K562 (cell line): ENCODE data around the gene ZBTB16. TPM values are rescaled to one million over a fixed set of nuclear protein-coding genes. Genes with fewer than 3 reads are reported as not detected.
A peak's percentile ranks its signal among the peaks of the same experiment; 100 is the strongest.

Source experiments
- ATF1 ChIP-seq, 2 experiments: fragments of 450-650 bp in 1 of 2; IDR thresholded peaks; 2 replicates each; pipeline ENCODE4 v1.6.1; 2016; ENCODE audit warnings: missing compliant biosample characterization in 1 of 2, missing genetic modification characterization in 1 of 2
- BRD9 ChIP-seq: fragments of 450-650 bp; IDR thresholded peaks from 2 replicates; pipeline ENCODE4 v1.6.1; 2018; ENCODE audit warnings: low read depth; ENCODE audit not compliant: partially characterized antibody
- CBX1 ChIP-seq: sonication (generic); IDR thresholded peaks from 2 replicates; pipeline ENCODE4 v1.6.1; 2016; ENCODE audit warnings: antibody characterized with exemption, low read depth, mild to moderate bottlenecking
- CCNT2 ChIP-seq: IDR thresholded peaks from 2 replicates; pipeline ENCODE4 v1.6.1; 2011; ENCODE audit warnings: borderline replicate concordance, low read depth, mild to moderate bottlenecking, moderate library complexity, mixed read lengths, low read length; ENCODE audit not compliant: insufficient read length; ENCODE audit errors: extremely low read depth
- HCFC1 ChIP-seq: IDR thresholded peaks from 2 replicates; pipeline ENCODE4 v1.6.1; 2012; ENCODE audit warnings: low read depth, low read length, improper control_type of control experiment
- NR2F6 ChIP-seq: fragments of 450-650 bp; formaldehyde crosslinking; IDR thresholded peaks from 2 replicates; pipeline ENCODE4 v1.4.0; 2020; ENCODE audit warnings: mild to moderate bottlenecking
- PHF8 ChIP-seq: fragments of 200-600 bp; sonication (generic); IDR thresholded peaks from 2 replicates; pipeline ENCODE4 v1.6.1; 2012; ENCODE audit warnings: mixed run types, mild to moderate bottlenecking, inconsistent platforms, low read length, moderate library complexity, borderline replicate concordance
- POLR2G ChIP-seq: fragments of 200-400 bp; formaldehyde crosslinking; IDR thresholded peaks from 2 replicates; pipeline ENCODE4 v1.6.1; 2017; ENCODE audit warnings: low read depth, mild to moderate bottlenecking, antibody characterized with exemption, low read length, moderate library complexity
- PTRF ChIP-seq: fragments of 450-650 bp; IDR thresholded peaks from 2 replicates; pipeline ENCODE4 v1.6.1; 2016; ENCODE audit warnings: mild to moderate bottlenecking, missing genetic modification characterization, missing compliant biosample characterization
- RCOR1 ChIP-seq, 2 experiments: IDR thresholded peaks; 2 replicates each; pipeline ENCODE4 v1.6.1; 2012; ENCODE audit warnings: low read depth in 2 of 2, low read length in 2 of 2, borderline replicate concordance in 1 of 2, improper control_type of control experiment in 1 of 2
- SAFB ChIP-seq: fragments of 200-400 bp; formaldehyde crosslinking; IDR thresholded peaks from 2 replicates; pipeline ENCODE4 v1.6.1; 2017; ENCODE audit warnings: low read depth, low read length, borderline replicate concordance
- SMARCA5 ChIP-seq: fragments of 450-650 bp; IDR thresholded peaks from 2 replicates; pipeline ENCODE4 v1.6.1; 2016
- SREBF2 ChIP-seq: sonication (generic); formaldehyde crosslinking; IDR thresholded peaks from 2 replicates; pipeline ENCODE4 v1.4.0; 2020; ENCODE audit warnings: mild to moderate bottlenecking, missing genetic modification reagents
- STAG1 ChIP-seq: sonication (generic); formaldehyde crosslinking; IDR thresholded peaks from 2 replicates; pipeline ENCODE4 v1.5.0; 2020; ENCODE audit warnings: missing genetic modification reagents, borderline replicate concordance
- TAL1 ChIP-seq: fragments of 450-650 bp; IDR thresholded peaks from 2 replicates; pipeline ENCODE4 v1.6.1; 2016; ENCODE audit warnings: mild to moderate bottlenecking
- TFAM ChIP-seq: fragments of 250-450 bp; sonication (Bioruptor Pico); conservative IDR thresholded peaks from 2 replicates; pipeline ENCODE4 v1.5.0; 2021; ENCODE audit warnings: mild to moderate bottlenecking, moderate library complexity
- ZNF12 ChIP-seq: sonication (generic); formaldehyde crosslinking; IDR thresholded peaks from 2 replicates; pipeline ENCODE4 v1.4.0; 2020; ENCODE audit warnings: mild to moderate bottlenecking, missing genetic modification reagents
- ZNF134 ChIP-seq: fragments of 250-450 bp; sonication (Bioruptor Pico); conservative IDR thresholded peaks from 2 replicates; pipeline ENCODE4 v1.4.0; 2020
- ZNF146 ChIP-seq: IDR thresholded peaks from one replicate; pipeline ENCODE4 v1.6.1; 2018; ENCODE audit warnings: missing compliant biosample characterization; ENCODE audit not compliant: unreplicated experiment
- ZNF23 ChIP-seq: fragments of 250-450 bp; sonication (Bioruptor Pico); IDR thresholded peaks from 2 replicates; pipeline ENCODE4 v1.4.0; 2020; ENCODE audit warnings: mild to moderate bottlenecking
- ZNF584 ChIP-seq: fragments of 200-800 bp; sonication (Bioruptor generic); IDR thresholded peaks from 2 replicates; pipeline ENCODE4 v1.6.1; 2016; ENCODE audit warnings: low read depth, mild to moderate bottlenecking, missing genetic modification characterization, missing compliant biosample characterization
- ZNF695 ChIP-seq: fragments of 450-650 bp; formaldehyde crosslinking; IDR thresholded peaks from 2 replicates; pipeline ENCODE4 v1.4.0; 2020; ENCODE audit warnings: mild to moderate bottlenecking, moderate library complexity
- ZNF764 ChIP-seq: fragments of 250-450 bp; sonication (Bioruptor Pico); IDR thresholded peaks from 2 replicates; pipeline ENCODE4 v1.4.0; 2020; ENCODE audit warnings: low read depth, mild to moderate bottlenecking, moderate library complexity
- polyA plus RNA-seq, 8 experiments: library from polyadenylated mRNA; depleted of rRNA in 4 of 8; stranded (reverse) in 5 of 8; unstranded in 3 of 8; fragments of >200 nt; fragmentation: Nextera tagmentation in 2 of 8; fragmentation: Illumina TruSeq in 1 of 8; extraction: Ambion mirVana in 2 of 8; extraction: Trizol in 1 of 8; gene quantifications; 2 replicates each; pipeline versions ENCODE4 v1.2.1 to v1.2.3, GENCODE V29; 2011 to 2014; ENCODE audit warnings: inconsistent platforms in 1 of 8, missing spikeins in 1 of 8
- total RNA-seq, 7 experiments: library from RNA; depleted of rRNA in 6 of 7; stranded (reverse); fragments of >200 nt in 6 of 7; fragmentation: Illumina TruSeq in 2 of 7; extraction: Trizol in 2 of 7; gene quantifications; 2 replicates each; pipeline versions ENCODE4 v1.2.1 to v1.2.3, GENCODE V29; 2011 to 2021; ENCODE audit warnings: low replicate concordance in 1 of 7
- TF ChIP-seq, protein P1 (sequence below): fragments of 450-650 bp; IDR thresholded peaks from one replicate; pipeline ENCODE4 v1.6.1; 2018; ENCODE audit warnings: mild to moderate bottlenecking, moderate library complexity; ENCODE audit not compliant: partially characterized antibody
- TF ChIP-seq, protein P2 (sequence below), 2 experiments: fragments of 450-650 bp; IDR thresholded peaks; 2 replicates each; pipeline ENCODE4 v1.6.1; 2016
- TF ChIP-seq, protein P3 (sequence below): fragments of 450-650 bp; IDR thresholded peaks from 2 replicates; pipeline ENCODE4 v1.6.1; 2016

Gene ZBTB16
- total and polyA plus RNA-seq, 9 of the 15 experiments (the other 6 are each of a cell fraction or from before 2014, with no cell fraction given), result 0.06 to 0.40 (median 0.24) TPM; not detected in 4

GRCh38 chr11:114159802-114160632 lies 100.5 kb downstream of the ZBTB16 start (continued):
- TF ChIP-seq TAL1, result peak; percentile 29
- no peak for TF ChIP-seq ATF1 (CRISPR knock-in tag; IDR thresholded peaks at IDR 0.05)
- peak; percentile 80 for TF ChIP-seq ATF1 (tag; IDR thresholded peaks at IDR 0.05)
- no peak for TF ChIP-seq NR2F6 (CRISPR knock-in tag)
- TF ChIP-seq PHF8, result peak; percentile 18; the same call in 1 of the 2 replicates
- peak; percentile 51 for TF ChIP-seq CCNT2
- no peak for TF ChIP-seq ZNF12 (CRISPR knock-in tag)
- TF ChIP-seq, protein P1, sequence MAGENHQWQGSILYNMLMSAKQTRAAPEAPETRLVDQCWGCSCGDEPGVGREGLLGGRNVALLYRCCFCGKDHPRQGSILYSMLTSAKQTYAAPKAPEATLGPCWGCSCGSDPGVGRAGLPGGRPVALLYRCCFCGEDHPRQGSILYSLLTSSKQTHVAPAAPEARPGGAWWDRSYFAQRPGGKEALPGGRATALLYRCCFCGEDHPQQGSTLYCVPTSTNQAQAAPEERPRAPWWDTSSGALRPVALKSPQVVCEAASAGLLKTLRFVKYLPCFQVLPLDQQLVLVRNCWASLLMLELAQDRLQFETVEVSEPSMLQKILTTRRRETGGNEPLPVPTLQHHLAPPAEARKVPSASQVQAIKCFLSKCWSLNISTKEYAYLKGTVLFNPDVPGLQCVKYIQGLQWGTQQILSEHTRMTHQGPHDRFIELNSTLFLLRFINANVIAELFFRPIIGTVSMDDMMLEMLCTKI, result no peak
- TF ChIP-seq ZNF764, result no peak
- TF ChIP-seq ZNF23 (CRISPR knock-in tag), result no peak
- TF ChIP-seq HCFC1, result no peak
- TF ChIP-seq PTRF (tag), result no peak
- TF ChIP-seq POLR2G, result 0 out of 2 replicates have a peak, but pooled peaks have one; percentile 17
- TF ChIP-seq, protein P2, sequence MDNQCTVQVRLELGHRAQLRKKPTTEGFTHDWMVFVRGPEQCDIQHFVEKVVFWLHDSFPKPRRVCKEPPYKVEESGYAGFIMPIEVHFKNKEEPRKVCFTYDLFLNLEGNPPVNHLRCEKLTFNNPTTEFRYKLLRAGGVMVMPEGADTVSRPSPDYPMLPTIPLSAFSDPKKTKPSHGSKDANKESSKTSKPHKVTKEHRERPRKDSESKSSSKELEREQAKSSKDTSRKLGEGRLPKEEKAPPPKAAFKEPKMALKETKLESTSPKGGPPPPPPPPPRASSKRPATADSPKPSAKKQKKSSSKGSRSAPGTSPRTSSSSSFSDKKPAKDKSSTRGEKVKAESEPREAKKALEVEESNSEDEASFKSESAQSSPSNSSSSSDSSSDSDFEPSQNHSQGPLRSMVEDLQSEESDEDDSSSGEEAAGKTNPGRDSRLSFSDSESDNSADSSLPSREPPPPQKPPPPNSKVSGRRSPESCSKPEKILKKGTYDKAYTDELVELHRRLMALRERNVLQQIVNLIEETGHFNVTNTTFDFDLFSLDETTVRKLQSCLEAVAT (IDR thresholded peaks at IDR 0.05), result peak; percentile 6 to 81; a peak in 2 of 4 replicates
- peak in 1 of 2 experiments; percentile 81; a peak in 2 of 4 replicates for TF ChIP-seq RCOR1 (IDR thresholded peaks at IDR 0.05; ENCODE audit: borderline replicate concordance in 1 of 2, low read depth in 2 of 2, low read length in 2 of 2)
- TF ChIP-seq SAFB, result no peak
- no peak for TF ChIP-seq SREBF2
- TF ChIP-seq ZNF584, result no peak
- TF ChIP-seq STAG1 (CRISPR knock-in tag), result no peak
- TF ChIP-seq ZNF134 (CRISPR knock-in tag), result no peak
- TF ChIP-seq, protein P3, sequence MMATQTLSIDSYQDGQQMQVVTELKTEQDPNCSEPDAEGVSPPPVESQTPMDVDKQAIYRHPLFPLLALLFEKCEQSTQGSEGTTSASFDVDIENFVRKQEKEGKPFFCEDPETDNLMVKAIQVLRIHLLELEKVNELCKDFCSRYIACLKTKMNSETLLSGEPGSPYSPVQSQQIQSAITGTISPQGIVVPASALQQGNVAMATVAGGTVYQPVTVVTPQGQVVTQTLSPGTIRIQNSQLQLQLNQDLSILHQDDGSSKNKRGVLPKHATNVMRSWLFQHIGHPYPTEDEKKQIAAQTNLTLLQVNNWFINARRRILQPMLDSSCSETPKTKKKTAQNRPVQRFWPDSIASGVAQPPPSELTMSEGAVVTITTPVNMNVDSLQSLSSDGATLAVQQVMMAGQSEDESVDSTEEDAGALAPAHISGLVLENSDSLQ, result peak; percentile 21; the same call in 1 of the 2 replicates
- TF ChIP-seq TFAM (CRISPR knock-in tag), result no peak
- TF ChIP-seq ZNF146, result no peak
- TF ChIP-seq CBX1, result peak; percentile 71; the same call in 1 of the 2 replicates
- no peak for TF ChIP-seq BRD9
- no peak for TF ChIP-seq ZNF695
- 0 out of 2 replicates have a peak, but pooled peaks have one; percentile 55 for TF ChIP-seq SMARCA5
